H1 (cell line): ENCODE results near the gene NHLH1.

ENCODE experiments used
- EP300 ChIP-seq, 2 experiments: IDR thresholded peaks; 1 replicate in 1 of 2; 2 replicates in 1 of 2; pipeline ENCODE4 v1.6.1; 2011 to 2012; ENCODE audit warnings: low read depth in 2 of 2, low read length in 2 of 2, mild to moderate bottlenecking in 2 of 2, borderline replicate concordance in 1 of 2, inconsistent platforms in 1 of 2, moderate library complexity in 1 of 2
- EZH2 ChIP-seq: fragments of 200-600 bp; sonication (generic); IDR thresholded peaks from 2 replicates; pipeline ENCODE4 v1.7.1; 2012; ENCODE audit warnings: low read depth, mild to moderate bottlenecking, moderate library complexity, low read length, inconsistent platforms; ENCODE audit not compliant: severe bottlenecking
- GABPA ChIP-seq: IDR thresholded peaks from 2 replicates; pipeline ENCODE4 v1.6.1; 2011; ENCODE audit warnings: mild to moderate bottlenecking, low read length, moderate library complexity, borderline replicate concordance; ENCODE audit not compliant: insufficient read depth
- PHF8 ChIP-seq: fragments of 200-600 bp; sonication (generic); conservative IDR thresholded peaks from 2 replicates; pipeline ENCODE4 v1.7.1; 2012; ENCODE audit warnings: low read depth, mild to moderate bottlenecking, inconsistent platforms, low read length, moderate library complexity
- POLR2AphosphoS5 ChIP-seq: IDR thresholded peaks from 2 replicates; pipeline ENCODE4 v1.6.1; 2011; ENCODE audit warnings: low read depth, low read length
- SIRT6 ChIP-seq: IDR thresholded peaks from one replicate; pipeline ENCODE4 v1.7.1; 2012; ENCODE audit warnings: low read length, inconsistent platforms
- SUZ12 ChIP-seq: fragments of 200-600 bp; sonication (generic); IDR thresholded peaks from 2 replicates; pipeline ENCODE4 v1.6.1; 2012; ENCODE audit warnings: mild to moderate bottlenecking, inconsistent platforms, low read length, moderate library complexity, mixed read lengths
- TF ChIP-seq, protein P1 (sequence below), 3 experiments: IDR thresholded peaks; 1 replicate in 2 of 3; 2 replicates in 1 of 3; pipeline versions ENCODE4 v1.5.1 to v1.6.1; 2011; ENCODE audit warnings: low read length in 3 of 3, mild to moderate bottlenecking in 3 of 3, inconsistent platforms in 2 of 3, low read depth in 1 of 3, moderate library complexity in 1 of 3; ENCODE audit not compliant: insufficient read depth in 1 of 3; ENCODE audit errors: control extremely low read depth in 1 of 3

DNA sequence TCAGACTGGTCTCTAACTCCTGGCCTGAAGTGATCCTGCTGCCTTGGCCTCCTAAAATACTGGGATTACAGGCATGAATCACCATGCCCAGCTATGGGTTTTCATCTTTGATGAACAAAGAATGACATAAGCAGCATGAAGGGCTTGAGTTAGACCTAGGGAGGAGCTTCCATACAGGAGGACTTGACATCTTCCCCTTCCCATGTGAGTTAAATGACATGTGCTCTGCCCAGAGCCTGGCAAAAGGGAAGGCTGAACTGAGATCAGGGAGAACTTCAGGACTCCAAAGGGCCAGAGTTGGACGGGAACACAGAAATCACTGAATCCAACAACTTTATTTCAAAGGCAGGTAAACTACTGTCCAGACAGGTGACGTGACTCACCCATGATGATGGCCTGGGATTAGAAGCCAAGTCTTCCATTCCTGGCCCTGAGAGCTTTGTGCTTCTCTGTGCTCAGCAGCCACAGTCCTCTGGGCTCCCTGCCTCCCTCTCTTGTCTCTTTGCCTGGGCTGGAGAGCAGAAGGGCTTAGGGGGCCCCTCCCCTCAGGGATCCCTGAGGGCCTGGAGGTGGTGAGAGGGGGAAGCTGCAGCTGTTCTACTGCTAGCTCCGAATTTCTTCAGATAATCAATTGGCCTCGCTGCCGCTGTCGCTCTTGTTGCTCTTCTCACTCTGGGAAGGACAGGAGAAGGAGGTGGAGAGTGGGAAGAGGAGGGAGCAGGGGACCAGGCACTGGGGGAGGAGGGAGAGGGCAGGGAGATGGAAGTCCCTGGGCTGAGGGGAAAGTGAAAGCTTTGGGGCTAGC is 7.6 kb downstream of the NHLH1 start:
- TF ChIP-seq EP300 (IDR thresholded peaks at IDR 0.05; ENCODE audit: borderline replicate concordance in 1 of 2, low read depth in 2 of 2, low read length in 2 of 2) (no peak), GABPA (no peak), EZH2 (no peak), POLR2AphosphoS5 (no peak), SIRT6 (no peak), PHF8 (no peak), SUZ12 (no peak; the same call in 1 of the 2 replicates)
- TF ChIP-seq, protein P1, sequence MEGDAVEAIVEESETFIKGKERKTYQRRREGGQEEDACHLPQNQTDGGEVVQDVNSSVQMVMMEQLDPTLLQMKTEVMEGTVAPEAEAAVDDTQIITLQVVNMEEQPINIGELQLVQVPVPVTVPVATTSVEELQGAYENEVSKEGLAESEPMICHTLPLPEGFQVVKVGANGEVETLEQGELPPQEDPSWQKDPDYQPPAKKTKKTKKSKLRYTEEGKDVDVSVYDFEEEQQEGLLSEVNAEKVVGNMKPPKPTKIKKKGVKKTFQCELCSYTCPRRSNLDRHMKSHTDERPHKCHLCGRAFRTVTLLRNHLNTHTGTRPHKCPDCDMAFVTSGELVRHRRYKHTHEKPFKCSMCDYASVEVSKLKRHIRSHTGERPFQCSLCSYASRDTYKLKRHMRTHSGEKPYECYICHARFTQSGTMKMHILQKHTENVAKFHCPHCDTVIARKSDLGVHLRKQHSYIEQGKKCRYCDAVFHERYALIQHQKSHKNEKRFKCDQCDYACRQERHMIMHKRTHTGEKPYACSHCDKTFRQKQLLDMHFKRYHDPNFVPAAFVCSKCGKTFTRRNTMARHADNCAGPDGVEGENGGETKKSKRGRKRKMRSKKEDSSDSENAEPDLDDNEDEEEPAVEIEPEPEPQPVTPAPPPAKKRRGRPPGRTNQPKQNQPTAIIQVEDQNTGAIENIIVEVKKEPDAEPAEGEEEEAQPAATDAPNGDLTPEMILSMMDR (IDR thresholded peaks at IDR 0.05; ENCODE audit: control extremely low read depth in 1 of 3, insufficient read depth in 1 of 3, low read depth in 1 of 3, low read length in 3 of 3), result no peak
